ENCODE data around the gene CORO1C. TPM values are rescaled to one million over a fixed set of nuclear protein-coding genes. Genes with fewer than 3 reads are reported as not detected.
"Not testable (repeated sequence)": the region's sequence is repeated elsewhere in the genome, so short reads cannot be mapped to it uniquely, and the experiment has no call there.

CORO1C gene
- total RNA-seq, 1 donor from 2014 or later = 74.7 TPM

GRCh38 chr12:108664338-108665258, 66.7 kb downstream of the CORO1C start:
- intact Hi-C loops (cut with DNase I) = loop anchor here (1.0 to 5.0 kb wide), 3 partner anchors 66 to 283 kb away; partner anchors contain the start of gene CORO1C
- DNase-seq (ENCODE audit: low spot score) = peak; percentile 92

DNA sequence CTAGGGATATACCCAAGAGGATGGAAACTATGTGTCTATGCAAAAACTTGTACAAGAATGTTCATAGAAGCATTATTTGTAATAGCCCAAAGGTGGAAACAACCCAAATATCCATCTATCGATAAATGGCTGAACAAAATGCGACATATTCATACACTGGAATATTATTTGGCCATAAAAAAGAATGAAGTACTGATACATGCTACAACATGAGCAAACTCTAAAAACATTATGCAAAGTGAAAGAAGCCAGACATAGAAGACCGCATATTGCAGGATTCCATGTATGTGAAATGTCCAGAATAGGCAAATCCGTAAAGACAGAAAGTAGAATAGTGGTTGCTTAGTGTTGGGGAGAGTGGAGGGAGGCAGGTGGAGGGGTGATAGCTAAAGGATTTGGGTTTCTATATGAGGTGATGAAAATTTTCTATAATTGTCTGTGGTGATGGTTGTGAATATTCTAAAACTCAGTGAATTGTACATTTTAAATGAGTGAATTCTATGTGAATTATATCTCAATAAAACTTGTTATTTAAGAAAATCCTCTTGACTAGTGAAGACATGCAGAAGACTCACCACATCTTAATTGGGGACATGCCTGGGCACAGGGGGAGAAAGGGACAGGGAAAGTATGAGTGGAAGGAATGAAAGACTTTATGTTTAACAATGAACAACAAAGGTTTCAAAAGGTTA, 67.8 kb downstream of the CORO1C start:
- DNase-seq (ENCODE audit: low spot score) = no peak
- intact Hi-C loops (cut with DNase I) = loop anchor here (2.0 kb wide), 1 partner anchor 67 kb away; the partner anchor contains the start of gene CORO1C

DNA sequence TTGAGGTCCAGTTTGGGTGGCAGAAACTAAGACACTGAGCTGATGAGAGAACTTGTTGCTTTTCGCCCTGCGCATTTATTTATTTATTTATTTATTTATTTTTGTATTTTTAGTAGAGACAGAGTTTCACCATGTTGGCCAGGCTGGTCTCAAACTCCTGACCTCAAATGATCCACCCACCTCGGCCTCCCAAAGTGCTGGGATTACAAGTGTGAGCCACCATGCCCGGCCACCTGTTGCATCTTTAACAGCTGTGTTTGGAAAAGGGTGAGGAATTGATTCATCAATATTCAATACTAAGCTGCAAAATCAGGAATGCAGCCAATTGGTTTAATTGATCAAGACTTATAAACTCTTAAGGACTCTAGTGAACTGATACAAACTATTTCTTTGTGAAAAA, 73.2 kb downstream of the CORO1C start:
- DNase-seq (ENCODE audit: low spot score); intact Hi-C loops (cut with DNase I): not testable (repeated sequence)

GRCh38 chr12:108657130-108657745, 74.1 kb downstream of the CORO1C start:
- intact Hi-C loops (cut with DNase I) = no loop called here
- no peak for DNase-seq (ENCODE audit: low spot score)

DNA sequence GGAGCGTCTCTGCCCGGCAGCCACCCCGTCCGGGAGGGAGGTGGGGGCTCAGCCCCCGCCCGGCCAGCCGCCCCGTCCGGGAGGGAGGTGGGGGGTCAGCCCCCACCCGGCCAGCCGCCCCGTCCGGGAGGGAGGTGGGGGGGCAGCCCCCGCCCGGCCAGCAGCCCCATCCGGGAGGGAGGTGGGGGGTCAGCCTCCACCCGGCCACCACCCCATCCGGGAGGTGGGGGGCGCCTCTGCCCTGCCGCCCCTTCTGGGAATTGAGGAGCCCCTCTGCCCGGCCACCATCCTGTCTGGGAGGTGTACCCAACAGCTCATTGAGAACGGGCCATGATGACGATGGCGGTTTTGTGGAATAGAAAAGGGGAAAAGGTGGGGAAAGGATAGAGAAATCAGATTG, 75.1 kb downstream of the CORO1C start:
- DNase-seq (ENCODE audit: low spot score); intact Hi-C loops (cut with DNase I): not testable (repeated sequence)

DNA sequence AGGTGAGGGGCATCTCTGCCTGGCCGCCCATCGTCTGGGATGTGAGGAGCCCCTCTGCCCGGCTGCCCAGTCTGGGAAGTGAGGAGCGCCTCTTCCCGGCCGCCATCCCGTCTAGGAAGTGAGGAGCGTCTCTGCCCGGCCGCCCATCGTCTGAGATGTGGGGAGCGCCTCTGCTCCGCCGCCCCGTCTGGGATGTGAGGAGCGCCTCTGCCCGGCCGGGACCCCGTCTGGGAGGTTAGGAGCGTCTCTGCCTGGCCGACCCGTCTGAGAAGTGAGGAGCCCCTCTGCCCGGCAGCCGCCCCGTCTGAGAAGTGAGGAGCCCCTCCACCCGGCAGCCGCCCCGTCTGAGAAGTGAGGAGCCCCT, 75.5 kb downstream of the CORO1C start:
- intact Hi-C loops (cut with DNase I); DNase-seq (ENCODE audit: low spot score): not testable (repeated sequence)

GRCh38 chr12:108654622-108655021, 76.7 kb downstream of the CORO1C start:
- DNase-seq (ENCODE audit: low spot score); intact Hi-C loops (cut with DNase I): not testable (repeated sequence)

DNA sequence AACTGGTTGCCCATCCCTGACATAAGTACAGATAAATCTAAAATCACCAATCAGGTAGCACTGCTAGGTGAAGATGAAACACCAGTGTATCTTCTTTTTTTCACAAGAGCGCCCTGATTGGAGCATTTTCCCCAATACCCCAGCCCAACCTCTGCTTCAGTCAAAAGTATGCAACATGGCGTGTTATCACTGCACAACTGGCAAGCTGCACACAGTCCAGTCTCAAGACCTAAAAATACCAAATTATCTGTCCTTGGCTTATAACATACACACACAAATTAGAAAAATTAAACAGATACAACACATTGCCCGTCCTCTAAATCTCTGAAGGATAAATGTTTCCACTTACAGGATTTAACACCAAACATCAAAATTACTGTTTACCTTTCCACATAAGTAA, 77.4 kb downstream of the CORO1C start:
- no peak for DNase-seq (ENCODE audit: low spot score)
- intact Hi-C loops (cut with DNase I) = no loop called here

DNA sequence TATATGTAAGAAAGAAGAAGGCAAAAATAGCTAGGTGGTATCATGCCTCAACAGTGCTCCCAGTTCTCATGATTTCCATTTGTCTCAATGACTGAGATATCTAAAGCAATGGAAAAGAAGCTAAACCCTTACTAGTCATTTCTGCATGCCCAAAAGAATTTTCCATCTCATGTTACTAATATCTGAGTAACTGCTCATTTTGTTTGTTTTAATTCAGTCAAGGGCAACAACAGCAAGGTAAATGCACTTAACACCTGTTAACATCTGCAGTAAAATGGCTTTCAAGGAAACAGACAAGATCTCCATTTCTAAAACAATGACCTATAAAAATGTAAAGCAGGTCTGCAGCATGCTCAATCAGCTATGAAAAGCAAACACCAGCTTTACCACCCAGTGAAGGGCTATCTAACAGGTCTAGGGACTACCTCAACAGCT, 78.2 kb downstream of the CORO1C start:
- intact Hi-C loops (cut with DNase I) = no loop called here

GRCh38 chr12:108650083-108650482, 81.2 kb downstream of the CORO1C start:
- intact Hi-C loops (cut with DNase I) = no loop called here
- DNase-seq (ENCODE audit: low spot score) = no peak

More for the DNA sequence above, 78.2 kb downstream of the CORO1C start:
- DNase-seq (ENCODE audit: low spot score) = no peak

DNA sequence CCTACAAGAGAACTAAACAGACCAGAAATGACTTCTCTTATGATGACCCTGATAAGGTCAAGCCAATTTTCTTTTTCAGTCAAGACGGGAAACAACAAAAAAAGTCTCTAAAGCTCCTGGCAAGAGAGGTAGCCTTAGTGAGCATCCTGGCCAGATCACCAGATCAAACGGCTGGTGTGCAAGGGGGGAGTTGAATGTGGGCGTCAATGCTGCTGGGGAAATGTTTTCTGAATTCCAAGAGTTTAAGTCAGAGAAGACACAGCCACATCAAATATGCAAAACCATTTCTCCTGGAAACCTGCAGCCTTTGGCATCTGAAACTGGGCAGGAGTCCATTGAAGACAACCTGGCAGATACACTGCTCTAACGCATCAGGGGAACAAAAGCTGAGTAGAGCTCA, 81.6 kb downstream of the CORO1C start:
- no peak for DNase-seq (ENCODE audit: low spot score)
- intact Hi-C loops (cut with DNase I) = no loop called here

DNA sequence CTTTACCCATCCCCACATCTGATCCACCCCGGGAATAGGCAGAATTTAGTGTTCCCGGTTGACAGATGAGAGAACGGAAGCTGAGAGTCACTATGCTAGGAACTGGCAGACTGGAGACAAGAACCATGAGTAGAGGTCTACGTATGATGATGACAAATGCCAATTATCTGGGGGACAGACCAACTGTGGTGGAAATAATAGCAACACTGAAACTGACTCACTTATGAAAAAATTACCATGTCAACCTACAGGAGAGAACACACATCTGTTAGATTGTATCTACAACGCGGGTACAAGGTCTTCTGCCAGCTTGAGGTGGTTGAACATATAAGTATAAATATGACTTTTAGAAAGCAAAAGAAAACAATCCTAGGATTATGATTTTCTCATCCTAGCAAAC, 82.2 kb downstream of the CORO1C start:
- intact Hi-C loops (cut with DNase I) = no loop called here
- DNase-seq (ENCODE audit: low spot score) = no peak

GRCh38 chr12:108648371-108648770, 82.9 kb downstream of the CORO1C start:
- intact Hi-C loops (cut with DNase I) = no loop called here
- no peak for DNase-seq (ENCODE audit: low spot score)

DNA sequence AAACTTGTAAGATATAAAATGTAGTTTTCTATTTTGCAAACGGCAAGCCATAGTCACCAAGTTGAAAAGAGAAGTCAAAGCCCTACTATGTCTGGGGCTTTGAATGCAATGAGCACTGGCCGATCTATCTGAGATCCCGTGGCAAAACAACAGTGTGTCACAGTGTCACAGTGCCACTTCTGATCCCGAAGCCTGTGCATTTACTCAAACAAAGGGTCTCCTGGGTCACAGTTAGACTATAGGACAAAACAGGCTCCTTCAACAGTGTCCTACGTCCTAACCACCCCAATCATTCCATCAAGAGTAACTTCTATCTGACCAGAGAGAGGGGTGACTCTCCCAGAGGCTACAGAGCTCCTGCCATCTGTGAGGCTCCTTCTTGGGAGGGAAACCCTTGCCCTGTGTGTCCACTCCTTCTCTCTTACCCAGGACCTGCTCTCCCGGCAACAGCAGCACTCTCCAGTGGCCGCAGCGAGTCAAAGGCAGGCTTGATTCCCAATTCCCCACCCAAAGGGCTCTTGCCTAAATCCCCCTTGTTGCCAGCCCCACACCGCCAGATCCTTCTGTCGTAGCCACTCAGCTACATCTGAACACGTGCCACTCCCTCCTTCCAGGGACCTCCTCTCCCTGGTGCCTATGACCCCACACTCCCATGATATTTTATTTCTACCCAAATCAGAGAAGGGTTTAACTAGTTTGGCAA, 83.6 kb downstream of the CORO1C start:
- no peak for DNase-seq (ENCODE audit: low spot score)
- intact Hi-C loops (cut with DNase I) = no loop called here

- intact Hi-C loops (cut with DNase I) = no loop called here
- no peak for DNase-seq (ENCODE audit: low spot score)
These were observed 84.4 kb downstream of the CORO1C start for GRCh38 chr12:108646600-108647579.

DNA sequence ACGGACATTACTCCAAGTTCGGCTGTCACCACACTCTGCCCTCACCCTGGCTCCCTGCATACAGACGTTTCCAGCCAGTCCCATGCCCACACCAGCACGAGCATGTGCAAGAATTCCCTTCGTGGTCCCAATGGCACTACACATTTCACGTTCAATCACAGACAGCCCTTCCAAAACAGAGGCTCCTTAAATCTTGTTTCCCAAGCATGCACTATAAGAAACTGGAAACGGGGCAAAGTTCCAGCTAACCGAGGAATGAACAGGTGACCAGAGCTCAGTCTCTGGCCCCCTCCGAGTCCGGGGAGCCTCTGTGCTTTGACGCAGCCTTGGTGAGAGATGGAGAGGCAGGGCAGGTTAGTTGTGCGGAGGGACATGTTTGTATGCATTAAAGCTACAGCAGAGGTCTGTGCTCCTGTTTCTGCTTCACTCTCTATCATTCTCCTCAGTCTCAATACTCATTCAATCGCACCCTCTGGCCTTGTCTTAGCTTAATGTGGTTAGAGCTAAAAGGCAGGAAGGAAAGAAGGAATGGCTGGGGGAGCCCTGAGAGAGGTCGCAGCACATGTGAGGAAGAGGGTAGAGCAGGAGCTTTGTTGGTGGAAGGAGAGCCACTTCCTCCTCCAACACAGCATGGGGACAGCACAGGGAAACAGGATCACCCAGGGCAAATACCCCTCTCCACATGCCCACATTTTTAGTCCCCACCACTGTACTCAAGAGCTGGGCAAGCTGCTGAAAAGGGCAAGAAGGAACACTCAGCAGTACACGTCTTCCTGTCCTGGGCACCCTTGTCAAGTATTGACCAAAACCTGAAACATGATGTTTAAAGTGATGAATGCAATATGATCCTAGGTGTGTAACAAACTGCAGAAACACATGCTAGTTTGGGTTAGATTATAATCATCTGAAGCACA, 85.4 kb downstream of the CORO1C start:
- DNase-seq (ENCODE audit: low spot score) = no peak
- intact Hi-C loops (cut with DNase I) = no loop called here

- no peak for DNase-seq (ENCODE audit: low spot score)
- intact Hi-C loops (cut with DNase I) = no loop called here
These were observed 86.6 kb downstream of the CORO1C start for GRCh38 chr12:108644811-108645120.
